HG03064 (cell line): ENCODE measurements around the gene SRP54.
"Not testable (repeated sequence)": the region's sequence is repeated elsewhere in the genome, so short reads cannot be mapped to it uniquely, and the experiment has no call there.

ENCODE experiments used
- ATAC-seq: cut with Tn5 transposase; IDR thresholded peaks from one replicate; pipeline ENCODE4 v1.9.1; 2021; ENCODE audit warnings: low read depth; ENCODE audit not compliant: unreplicated experiment

SRP54 gene

DNA sequence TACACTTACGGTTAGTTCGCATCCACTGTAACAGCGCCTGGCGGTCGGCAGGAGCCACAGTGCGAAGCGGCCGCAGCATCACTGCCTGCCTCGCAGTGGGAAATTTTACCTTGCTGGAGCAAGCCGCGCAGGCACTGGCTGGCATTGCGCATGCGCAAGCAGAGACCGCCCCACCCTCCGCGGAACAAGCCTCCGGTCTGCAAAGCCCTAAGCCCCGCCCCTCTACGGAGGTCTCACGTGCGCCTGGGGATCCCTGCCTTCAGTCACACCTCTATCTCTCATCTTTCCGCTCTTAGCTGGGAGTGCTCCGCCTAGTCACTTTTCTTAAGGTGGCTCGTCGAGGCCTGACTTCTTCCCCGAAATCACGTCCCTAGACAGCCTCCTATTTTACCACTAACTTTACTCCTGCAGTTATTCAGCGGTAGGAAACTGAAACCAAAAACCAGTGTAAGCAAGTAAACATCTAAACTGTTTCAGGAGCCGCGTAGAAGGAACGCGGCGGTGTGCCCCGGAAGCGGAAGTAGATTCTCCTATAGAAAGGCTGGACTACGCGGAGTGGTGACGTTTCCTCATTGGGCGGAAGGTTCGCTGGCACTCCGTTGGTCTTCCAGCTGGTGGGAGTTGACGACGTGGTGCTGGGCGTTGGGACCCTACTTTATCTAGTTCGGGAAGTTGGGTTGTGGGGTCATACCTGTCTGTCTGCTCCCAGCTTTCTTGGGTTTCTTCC, at the start of gene SRP54:
Gene SRP54, plus strand, starts transcription at position 572 of the 727 bp plus-strand sequence. CDS start 13,718 bp downstream, outside the sequence.
- ATAC-seq, result peak; percentile 77

DNA sequence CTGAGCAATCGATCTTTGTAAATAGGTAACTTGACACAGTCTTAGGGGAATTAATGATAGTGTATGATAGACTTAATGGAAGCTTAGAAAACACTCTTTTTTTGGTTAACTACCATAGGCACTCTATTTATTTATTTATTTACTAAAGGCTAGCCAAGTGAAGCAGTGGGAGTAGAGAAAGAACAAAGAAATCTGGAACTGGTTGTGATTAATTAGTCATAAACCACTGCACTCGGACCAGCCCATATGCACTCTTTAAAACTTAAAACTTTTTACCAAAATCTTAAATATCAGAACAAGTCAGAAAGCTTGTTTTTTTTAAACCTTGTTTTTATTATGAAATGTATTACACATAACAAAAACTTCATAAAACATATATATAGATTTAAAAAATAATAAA, 49.5 kb upstream of the SRP54 start:
- ATAC-seq, result no peak

DNA sequence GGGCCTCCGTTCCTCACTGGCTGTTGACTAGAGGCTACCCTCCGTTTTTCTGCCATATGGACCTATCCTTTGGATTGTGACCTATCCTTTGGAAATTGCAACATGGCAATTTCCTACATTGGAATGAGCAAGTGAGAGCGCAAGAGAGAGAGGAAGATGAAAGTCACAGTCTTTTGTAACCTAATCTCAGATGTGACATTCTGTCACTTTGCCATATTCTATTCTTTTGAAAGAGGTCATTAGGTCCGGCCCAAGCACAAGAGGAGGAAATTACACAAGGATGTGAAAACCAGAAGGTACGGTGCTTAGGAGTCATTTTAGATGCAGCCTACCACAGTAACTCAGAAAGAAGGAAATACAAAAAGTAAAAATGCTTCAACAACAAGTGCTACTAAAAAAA, 47.3 kb upstream of the SRP54 start:
- no peak for ATAC-seq

DNA sequence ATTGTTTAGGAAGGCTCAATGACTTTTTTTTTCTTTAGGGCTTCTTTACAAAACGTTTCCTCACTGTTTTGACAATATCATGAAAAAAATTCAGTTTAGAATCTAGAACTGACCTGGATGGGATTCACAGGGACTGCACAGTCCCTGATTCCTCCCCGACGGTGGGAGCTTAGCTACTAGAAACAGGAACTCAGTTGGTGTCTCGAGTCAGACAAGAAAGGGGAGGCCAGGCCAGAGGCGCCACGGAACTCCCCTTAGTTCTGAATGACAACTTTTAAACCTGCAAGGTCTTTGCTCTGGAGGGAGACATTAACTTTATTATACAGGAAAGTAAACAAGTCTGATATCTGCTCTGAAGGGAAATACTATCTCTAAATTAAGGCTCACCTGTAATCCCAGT, 45.4 kb upstream of the SRP54 start:
- ATAC-seq, result no peak

DNA sequence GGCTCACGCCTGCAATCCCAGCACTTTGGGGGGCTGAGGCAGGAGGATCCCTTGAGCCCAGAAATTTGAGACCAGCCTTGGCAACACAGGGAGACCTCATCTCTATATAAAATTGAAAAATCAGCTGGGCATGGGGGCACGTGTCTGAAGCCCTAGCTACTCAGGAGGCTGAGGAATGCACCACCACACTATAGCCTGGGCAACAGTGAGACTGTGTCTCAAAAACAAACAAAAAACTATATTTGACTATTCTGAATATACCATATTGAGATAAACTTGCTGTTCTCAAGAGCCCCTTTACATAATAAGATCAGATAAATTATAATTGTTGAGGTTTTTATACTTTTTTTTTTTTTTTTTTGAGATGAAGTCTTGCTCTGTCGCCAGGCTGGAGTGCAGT, 44.9 kb upstream of the SRP54 start:
- ATAC-seq, result no peak

DNA sequence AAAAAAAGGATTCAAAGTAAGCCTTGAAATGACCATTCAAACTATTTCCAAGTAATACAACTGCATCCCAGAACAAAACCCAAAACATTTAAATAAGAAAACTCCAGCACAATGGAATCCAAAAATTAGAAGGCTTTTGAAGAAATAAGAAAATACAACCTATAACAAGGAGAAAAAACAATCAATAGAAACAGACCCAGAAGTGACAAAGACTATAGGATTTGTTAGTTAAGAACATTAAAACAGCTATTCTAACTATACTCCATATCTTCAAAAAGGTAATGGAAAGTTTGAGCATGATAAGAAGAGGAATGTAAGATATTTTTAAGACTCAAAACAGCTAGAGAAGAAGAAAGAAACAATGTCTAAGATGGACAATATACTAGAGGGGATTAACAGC, 39.3 kb upstream of the SRP54 start:
- ATAC-seq, result no peak

DNA sequence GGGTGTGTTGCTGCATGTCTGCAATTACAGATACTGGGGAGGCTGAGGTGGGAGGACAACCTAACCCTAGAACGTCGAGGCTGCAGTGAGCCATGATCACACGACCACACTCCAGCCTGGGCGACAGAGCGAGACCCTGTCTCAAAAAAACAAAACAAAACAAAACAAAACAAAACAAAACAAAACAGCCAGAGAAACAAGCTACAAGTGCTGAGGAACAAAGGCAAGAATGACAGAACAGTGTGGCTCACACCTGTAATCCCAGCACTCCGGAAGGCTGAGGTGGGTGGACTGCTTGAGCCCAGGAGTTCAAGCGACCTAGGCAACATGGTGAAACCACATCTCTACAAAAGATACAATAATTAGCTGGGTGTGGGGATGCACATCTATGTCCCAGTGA, 38.0 kb upstream of the SRP54 start:
- no peak for ATAC-seq

DNA sequence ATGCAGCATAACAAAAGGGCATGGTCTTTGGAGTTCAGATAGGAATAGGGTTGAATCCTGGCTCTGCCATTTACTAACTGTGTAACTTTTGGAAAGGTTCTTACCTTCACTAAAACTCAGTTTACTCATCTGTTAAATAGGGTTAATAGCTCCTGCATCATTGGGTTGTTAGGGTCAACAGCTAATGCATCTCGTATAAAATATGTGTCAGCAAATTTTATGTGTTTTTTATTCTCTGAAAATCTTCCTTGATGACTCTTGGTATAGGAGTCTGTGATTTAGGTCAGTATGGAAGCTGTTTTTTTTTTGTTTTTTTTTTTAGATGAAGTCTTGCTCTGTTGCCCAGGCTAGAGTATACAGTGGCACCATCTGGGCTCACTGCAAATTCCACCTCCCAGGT, 36.1 kb upstream of the SRP54 start:
- no peak for ATAC-seq

DNA sequence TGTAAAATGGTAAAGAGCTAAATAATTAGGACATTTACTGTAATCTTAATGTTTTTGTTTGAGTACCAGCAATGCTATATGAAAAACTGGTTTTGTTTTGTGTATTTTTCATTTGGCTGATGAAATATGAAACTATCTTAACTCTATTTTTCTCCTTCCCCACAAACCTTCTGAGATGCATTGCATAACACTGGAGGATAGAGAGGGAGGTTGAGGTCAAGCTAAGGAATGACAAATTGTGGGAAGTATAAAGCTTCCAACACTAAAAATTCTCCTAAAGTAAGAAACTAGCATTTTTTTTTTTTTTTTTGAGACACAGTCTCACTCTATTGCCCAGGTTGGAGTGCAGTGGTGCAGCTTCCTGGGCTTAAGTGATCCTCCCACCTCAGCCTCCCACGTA, 31.5 kb upstream of the SRP54 start:
- no peak for ATAC-seq

DNA sequence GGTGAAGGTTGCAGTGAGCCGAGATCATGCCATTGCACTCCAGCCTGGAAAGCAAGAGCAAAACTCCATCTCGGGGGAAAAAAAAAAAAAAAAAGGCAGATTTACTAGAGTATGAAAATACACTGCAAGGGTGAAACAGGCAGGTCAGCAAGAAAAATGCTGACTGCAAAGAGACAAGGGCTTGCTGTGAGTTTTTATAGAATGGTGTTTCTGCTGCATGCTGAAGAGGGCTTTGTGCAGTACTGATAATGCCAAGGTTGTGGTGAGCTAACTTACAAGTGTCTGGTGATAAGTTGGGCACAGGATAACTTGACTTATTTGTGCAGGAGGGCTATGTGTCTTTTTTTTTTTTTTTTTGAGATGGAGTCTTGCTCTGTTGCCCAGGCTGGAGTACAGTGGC, 25.9 kb upstream of the SRP54 start:
- no peak for ATAC-seq

DNA sequence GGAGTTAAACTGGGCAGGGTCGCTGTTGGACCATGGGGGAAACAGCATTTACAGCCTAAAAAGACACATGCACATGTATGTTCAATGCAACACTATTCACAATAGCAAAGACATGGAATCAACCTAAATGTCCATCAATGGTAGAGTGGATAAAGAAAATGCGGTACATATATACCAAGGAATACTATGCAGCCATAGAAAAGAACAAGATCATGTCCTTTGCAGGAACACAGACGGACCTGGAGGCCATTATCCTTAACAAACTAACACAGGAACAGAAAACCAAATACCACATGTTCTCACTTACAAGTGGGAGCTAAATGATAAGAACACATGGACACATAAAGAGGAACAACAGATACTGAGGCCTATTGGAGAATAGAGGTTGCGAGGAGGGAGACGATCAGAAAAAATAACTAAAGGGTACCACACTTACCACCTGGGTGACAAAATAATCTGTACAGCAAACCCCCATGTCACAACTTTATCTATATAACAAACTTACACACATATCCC, 25.0 kb upstream of the SRP54 start:
- ATAC-seq, result no peak

DNA sequence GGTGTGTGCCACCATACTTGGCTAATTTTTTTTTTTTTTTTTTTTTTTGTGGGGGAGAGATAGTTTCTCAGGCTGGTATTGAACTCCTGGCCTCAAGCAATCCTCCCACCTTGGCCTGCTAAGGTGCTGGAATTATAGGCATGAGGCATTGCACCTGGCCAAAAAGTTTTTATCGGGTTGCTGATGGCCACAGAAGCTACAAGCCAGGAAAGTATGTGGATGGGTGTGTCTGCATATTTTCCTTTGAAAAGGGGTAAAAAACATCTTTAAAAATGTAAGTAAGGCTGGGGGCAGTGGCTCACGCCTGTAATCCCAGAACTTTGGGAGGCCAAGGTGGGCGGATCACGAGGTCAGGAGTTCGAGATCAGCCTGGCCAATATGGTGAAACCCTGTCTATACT, 20.7 kb upstream of the SRP54 start:
- ATAC-seq, result not testable (repeated sequence)

DNA sequence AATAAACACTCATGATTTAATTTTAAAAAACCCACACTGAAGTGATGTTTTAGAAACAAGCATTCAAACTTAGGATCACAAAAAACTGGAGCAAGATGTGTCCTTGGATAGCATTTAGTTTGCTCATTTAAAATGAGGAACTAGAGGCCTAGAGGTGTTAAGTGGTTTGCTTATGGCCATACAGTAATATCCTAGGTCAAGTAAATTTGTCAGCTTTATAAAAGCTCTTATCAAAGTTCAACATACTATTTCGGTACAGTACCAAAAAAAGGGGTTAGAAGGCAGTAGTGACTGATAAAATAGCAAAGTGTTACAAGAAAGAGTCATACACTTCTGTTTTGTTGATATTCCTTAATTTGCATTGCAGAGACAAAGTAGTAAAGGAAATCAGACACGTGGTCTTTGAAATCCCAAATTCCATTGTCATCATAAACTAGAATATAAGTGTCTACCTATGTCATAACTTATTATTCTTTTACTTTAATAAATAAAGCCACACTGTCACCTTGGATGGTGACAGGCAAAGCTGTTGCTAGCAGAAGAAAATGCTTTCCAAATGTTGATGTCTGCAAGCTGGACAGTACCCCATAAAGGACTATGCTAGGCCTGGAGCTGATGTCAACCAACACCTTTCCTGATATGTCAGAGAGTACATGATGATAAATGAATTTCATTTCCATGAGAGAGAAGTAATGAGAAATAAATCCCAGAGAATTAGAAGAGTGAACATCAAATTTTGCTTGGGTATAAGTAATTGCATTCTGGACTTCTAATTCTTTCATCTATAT, 17.6 kb upstream of the SRP54 start:
- no peak for ATAC-seq

DNA sequence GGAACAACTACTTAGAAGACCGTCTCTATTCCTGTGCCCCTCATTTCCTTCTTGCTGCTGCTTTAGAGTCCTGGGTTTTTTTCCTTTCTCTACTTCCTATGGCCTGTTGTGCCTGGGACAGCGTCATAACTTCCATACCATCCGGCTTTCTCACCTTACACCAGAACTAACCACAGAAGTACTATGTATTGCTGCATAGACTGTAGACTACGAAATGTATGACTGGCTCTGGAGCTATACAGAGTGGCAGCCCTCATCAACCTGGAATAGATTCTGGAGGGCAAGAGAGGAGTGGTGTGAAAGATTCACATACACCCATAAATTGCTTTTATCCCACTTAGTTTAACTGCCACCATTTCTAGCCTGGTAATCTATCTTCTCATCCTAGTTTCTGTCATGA, 16.9 kb upstream of the SRP54 start:
- ATAC-seq, result no peak

DNA sequence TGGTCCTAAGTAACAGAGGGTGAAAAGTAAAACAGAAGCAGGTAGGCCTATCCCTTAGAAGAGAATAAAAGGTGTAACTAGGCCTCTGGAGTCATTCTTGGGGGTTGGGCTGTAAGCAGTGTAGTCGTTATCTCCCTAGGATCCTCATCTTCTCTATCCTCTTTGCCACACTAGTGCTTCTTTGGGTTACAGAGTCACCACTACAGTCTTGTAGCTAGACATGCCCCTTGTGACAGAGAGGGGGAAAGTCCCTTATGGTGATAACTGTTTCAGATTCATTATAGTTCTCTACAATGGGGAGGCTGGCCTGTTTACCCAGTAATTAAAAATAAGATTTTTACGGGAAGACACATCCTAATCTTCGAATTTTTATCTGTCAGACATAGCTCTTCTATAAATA, 16.4 kb upstream of the SRP54 start:
- ATAC-seq, result peak; percentile 79

DNA sequence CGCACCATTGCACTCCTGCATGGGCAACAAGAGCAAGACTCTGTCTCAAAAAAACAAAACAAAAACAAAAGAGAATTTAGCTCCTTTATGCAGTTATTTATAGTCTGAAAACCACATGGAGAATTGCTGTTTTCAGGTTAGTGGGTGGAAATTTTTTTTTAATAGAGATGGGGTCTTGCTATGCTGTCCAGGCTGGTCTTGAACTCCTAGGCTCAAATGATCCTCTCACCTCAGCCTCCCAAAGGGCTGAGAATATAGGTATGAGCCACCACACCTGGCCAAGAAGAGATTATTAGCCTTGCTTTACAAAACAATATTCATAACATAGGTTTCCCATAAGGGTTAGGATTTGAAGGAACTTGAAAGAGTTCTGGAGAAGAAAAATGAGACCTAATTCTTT, 12.1 kb upstream of the SRP54 start:
- ATAC-seq, result no peak

DNA sequence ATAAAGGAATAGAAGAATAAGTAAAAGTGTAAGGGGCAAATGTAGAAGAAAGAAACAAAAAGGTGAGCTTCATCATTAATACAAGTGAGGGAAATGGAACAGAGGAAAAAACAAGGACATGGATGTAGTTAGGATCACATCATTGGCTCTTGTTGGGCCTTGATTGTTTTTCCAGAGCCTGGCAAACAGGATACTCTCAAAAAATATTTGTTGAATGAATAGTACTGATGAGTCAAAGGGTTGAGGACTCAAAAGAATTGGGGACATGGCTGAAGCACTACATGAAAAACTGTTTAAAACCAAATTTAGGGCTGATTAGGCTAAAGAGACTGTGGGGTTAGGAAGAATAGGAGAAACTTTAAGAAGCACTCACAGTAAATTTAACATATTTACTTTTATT, 11.4 kb upstream of the SRP54 start:
- no peak for ATAC-seq

DNA sequence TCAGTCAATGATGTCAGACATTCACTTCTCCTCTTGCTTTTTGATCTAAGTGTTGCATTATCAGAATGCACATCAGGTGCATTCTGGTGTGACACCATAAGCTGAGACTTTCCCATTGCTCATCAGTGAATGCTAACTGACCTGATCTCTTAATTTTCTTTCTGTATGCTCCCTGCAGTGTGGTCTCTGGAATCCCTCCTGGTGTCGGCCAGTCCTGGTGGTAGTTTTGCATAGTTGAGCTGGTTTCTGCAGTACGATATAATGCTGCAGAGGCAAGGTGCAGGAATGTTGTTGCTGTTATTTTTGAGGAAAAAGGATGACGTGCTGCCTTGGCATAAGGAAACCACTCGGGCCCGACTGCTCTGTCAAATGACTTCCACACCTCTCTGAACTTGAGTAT, 11.0 kb upstream of the SRP54 start:
- no peak for ATAC-seq

DNA sequence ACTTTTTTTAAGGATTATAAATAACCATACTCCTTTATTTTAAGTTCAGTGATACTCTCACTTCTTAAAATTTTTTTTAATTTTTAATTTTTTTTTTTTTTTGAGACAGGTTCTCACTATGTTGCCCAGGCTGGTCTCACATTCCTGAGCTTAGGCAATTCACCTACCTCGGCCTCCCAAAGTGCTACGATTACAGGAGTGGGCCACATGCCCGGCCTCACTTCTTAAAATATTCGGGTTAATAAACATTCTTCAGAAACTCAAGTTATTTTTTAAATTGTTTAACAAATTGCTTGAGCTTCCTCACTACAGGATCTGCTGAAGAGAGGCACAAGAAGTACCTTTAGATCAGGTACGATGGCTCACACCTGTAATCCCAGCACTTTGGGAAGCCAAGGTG, 4.3 kb upstream of the SRP54 start:
- no peak for ATAC-seq

DNA sequence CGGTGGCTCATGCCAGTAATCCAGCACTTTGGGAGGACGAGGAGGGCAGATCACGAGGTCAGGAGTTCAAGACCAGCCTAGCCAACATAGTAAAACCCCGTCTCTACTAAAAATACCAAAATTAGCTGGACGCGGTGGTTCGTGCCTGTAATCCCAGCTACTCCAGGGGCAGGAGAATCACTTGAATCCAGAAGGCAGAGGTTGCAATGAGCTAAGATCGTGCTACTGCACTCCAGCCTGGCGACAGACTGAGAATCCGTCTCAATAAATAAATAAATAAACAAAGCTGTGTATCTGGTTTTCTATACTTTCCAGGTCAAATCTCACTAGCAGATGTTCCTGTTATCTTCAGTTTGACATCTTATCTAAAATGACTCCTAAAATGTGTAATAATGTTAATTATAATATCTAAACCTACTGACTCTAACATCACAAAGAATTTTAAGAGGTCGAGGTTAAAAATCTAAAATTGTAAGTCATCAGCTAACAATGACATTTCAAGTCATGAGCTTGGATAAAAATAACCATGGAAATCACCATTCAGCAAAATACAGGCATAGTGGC, 2.4 kb upstream of the SRP54 start:
- no peak for ATAC-seq

DNA sequence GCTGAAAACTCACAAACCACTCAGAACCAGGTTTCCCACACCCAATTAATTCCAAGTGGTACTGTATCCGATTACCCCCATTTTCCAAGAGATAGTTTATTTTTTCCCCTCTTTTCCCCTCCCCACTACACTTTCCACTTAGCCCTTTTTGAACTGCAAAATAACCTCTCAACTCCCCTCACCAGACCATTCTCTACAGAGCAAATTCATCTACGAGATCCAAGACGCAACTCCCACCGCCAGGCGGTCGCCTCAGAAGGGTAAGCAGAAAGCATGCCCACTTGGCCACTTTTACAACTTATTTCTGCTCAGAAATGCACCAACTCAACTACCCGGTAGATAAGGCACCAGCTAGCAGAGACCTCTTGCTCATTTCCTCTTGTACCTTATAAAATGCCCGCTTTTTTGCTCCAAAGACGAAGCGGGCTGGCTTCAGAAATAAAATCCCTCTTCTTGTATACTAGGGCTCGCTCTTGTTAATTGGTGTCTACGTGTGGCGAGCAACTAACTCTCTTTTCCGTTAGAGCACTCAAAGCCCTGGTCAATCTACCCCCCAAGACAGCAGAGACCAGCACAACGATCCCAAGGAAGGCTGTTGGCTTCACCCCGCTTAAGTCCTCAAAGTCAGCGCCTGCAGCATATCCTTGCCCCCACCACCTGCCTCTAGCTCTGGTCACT, 910 bp upstream of the SRP54 start:
- peak; percentile 21 for ATAC-seq
